HG03460 (cell line): ENCODE results near the gene GFM2.
A peak's percentile ranks its signal among the peaks of the same experiment; 100 is the strongest.
"Not testable (repeated sequence)": the region's sequence is repeated elsewhere in the genome, so short reads cannot be mapped to it uniquely, and the experiment has no call there.

Source experiments
- ATAC-seq: cut with Tn5 transposase; IDR thresholded peaks from one replicate; pipeline ENCODE4 v1.9.1; 2021; ENCODE audit not compliant: unreplicated experiment

GFM2 gene

DNA sequence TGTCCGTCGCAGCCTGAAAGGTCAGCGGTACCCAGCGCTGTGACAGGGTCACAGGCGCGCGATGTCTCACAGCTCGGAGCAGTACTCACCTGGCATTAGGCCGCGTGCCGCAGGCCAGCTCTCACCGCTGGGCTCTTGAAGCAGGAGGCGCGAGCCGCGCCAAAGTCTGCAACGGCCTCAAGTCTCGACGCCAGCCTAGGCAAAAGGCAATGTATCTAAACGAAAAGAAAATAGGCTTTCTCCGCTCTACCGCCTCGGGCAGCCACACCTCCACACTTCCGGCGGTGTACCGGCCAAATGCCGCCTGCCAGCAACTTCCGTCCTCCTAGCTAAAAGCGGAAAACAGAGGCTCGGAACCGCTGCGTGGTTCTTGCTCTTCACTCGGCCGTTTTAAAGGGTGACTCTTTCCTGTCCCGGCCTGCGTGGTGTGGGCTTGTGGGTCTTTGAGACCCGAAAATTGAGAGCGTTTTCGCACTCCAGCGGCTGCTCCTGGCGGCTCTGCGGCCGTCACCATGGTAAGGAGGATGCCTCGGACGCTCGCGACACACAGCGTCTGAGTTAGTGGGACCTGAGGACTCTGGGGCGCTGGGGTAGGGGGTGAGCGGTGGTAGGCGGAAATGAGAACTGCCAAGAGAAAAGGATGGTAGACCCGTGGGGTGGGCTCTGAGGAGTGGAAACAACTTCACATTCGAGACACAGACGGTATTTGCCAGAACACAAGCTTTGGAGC, at the start of gene GFM2, which contains the start of gene NSA2:
Gene GFM2, minus strand, starts transcription at position 269 of the 730 bp plus-strand sequence. CDS start 3,375 bp downstream, outside the sequence.
Gene NSA2, plus strand, starts transcription at position 401 of the 730 bp plus-strand sequence. Its CDS starts 112 bp downstream, at position 513.
- ATAC-seq = peak; percentile 89

- no peak for ATAC-seq
These were observed 44.0 kb upstream of the GFM2 start for GRCh38 chr5:74810915-74811314.

DNA sequence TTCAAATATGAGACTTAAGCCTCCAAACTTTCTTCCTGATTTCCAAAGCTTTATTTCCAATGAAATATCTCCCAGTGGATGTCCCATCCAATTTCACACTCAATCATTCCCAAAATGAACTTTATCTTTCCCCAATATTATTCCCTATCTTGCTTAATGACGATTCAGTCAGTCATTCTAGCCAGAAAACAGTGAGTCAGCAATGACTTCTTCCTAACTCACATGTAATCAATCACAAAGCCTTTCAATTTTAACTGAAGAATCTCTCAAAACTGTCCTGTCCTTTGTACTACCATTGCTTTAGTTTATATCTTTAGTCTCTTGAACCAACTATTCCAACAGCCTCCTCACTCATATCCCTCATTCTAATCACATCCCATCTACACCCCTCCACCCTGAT, 35.0 kb upstream of the GFM2 start:
- ATAC-seq = no peak

DNA sequence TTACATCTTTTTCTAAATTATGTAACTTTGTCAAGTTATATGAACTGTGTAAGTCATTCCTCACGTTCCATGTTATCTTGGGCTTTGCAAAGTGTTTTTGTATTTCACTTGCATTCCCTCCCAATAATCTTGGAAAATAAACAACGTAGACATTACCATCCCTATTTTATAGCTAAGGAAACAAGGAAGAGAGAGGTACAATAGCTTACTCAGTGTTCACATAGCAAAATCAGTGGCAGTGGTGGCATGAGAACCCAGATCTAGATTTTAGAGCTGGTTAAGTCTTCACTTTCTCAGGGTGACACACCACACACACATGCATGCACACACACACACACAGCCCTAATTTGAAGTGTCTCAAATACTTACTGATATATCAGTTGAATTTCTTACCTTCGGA, 34.3 kb upstream of the GFM2 start:
- no peak for ATAC-seq

DNA sequence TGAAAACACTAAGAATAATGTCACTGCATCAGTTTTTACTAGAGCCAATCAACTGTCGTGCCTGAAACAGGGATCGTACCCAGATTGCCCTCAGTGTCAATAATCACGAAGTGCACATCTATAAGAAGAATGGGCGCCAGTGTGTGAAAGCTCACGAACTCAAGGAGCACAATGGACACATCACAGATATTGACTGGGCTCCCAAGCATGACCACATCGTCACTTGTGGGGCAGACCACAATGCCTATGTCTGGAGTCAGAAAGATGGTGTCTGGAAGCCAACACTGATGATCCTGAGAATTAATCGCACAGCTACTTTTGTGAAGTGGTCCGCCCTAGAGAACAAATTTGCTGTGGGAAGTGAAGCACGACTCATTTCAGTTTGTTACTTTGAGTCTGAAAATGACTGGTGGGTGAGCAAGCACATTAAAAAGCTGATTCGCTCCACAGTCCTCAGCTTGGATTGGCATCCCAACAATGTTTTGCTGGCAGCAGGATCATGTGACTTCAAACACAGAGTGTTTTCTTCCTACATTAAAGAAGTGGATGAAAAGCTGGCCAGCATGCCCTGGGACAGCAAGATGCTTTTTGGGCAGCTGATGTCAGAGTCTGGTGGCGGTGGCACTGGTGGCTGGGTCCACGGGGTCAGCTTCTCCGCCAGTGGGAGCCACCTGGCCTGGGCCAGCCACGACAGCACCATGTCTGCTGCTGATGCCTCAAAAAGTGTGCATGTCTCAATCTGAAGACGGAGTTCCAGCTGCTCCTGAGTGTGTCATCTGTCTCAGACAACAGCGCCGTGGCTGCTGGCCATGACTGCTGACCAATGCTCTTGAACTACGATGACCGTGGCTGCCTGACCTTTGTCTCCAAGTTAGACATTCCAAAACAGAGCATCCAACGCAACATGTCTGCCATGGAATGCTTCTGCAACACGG, 32.3 kb upstream of the GFM2 start:
- no peak for ATAC-seq

- ATAC-seq = not testable (repeated sequence)
These were observed 24.8 kb upstream of the GFM2 start for GRCh38 chr5:74791669-74792068.

DNA sequence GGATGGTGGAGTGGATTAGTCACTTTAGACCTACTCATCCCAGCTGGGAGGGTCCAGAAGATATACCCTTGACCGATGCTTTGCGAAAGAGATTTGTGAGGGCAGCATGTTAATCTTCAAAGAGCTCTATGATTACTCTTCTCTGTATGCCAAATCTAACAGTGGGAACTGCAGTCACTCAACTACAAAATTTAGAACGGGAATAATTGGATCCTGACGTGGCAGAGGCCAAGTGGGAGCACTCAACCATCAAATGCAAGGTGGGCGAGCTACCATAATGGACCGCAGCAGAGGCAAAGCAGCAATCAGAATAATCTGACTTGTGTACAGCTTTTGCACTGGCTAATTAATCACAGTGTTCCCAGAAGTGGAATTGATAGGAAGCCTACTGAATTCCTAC, 20.5 kb upstream of the GFM2 start:
- ATAC-seq = no peak

GRCh38 chr5:74786851-74787250, 19.9 kb upstream of the GFM2 start:
- no peak for ATAC-seq

- no peak for ATAC-seq
These were observed 11.7 kb upstream of the GFM2 start for GRCh38 chr5:74778609-74779008.

DNA sequence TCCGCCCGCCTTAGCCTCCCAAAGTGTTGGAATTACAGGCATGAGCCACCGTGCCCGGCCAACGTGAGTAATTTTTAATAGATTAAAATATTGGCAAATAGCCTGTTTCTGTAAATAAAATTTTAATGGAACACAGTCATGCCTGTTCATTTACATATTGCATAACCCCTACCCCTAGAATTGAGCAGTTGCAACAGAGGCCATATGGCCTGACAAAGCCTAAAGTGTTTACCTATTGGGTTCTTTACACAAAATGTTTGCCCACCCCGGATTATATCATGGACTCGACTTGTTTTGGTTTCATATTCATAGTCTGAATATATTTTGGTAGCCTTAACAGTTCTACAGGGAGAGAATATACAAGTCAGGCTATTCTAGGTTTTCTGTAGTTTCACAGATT, 5.4 kb upstream of the GFM2 start:
- ATAC-seq = no peak

GRCh38 chr5:74767579-74767913, 629 bp upstream of the GFM2 start:
- peak; percentile 16 for ATAC-seq

GRCh38 chr5:74766418-74766848, 484 bp downstream of the GFM2 start:
- peak; percentile 41 for ATAC-seq

DNA sequence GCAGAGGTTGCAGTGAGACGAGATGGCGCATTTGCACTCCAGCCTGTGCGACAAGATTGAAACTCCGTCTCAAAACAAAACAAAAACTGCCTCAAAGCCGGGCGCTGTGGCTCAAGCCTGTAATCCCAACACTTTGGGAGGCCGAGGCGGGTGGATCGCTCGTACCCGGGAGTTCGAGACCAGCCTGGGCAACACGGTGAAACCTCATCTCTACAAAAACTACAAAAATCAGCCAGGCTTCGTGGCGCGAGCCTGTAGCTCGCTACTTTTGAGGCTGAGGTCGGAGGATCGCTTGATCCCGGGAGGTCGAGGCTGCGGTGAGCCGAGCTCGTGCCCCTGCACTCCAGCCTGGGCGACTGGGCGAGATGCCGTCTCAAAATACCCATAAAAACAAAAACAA, 988 bp downstream of the GFM2 start:
- ATAC-seq = no peak

DNA sequence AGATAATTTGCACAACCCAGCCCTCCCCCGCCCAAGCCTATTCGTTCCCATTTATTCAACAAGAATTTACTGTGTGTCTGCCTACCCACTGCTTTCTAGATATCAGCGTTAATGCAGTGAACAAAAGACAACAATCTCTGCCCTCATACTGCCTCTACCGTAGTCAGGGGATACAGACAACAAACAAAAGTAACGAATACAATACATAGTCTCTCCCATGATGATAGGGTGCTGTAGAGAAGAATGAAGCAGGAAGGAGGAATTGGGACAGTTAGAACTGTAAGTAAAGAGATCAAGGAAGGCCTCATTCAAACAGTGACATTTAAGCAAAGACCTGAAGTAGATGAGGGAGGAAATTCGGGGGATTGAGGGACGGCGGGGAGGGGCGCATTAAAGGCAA, 1.7 kb downstream of the GFM2 start:
- no peak for ATAC-seq

DNA sequence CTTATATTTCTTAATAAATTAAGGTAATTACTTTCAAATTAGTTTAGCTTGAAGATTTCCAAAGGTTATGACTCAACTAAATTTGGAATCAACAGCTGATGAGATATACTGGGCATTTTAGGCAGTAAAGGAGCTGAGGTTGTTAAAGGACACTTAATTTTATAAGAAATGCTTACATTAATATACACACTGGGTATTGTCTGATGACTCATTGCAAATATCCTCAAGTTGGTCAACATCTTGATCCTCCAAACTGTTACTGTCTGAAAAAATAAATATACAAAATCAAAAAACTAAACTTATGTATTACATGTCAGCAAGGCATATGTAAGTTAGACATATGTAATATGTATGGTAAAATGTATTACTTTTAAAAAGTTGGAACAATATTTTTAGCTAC, 3.4 kb downstream of the GFM2 start:
- no peak for ATAC-seq

- no peak for ATAC-seq
These were observed 4.3 kb downstream of the GFM2 start for GRCh38 chr5:74762599-74762998.

- no peak for ATAC-seq
These were observed 5.7 kb downstream of the GFM2 start for GRCh38 chr5:74761241-74761640.

DNA sequence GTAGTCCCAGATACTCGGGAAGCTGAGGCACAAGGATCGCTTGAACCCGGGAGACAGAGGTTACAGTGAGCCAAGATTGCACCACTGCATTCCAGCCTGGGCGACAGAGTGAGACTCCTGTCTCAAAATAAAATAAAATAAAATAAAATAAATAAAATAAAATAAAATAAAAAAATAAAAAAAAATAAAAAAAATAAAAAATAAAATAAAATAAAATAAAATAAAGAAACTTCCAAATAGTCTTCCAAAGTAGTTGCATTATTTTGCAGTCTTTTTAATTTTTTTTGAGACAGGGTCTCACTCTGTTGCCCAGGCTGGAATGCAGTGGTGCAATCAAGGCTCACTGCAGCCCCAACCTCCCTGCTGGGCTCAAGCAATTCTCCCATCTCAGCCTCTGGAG, 18.2 kb downstream of the GFM2 start:
- not testable (repeated sequence) for ATAC-seq

DNA sequence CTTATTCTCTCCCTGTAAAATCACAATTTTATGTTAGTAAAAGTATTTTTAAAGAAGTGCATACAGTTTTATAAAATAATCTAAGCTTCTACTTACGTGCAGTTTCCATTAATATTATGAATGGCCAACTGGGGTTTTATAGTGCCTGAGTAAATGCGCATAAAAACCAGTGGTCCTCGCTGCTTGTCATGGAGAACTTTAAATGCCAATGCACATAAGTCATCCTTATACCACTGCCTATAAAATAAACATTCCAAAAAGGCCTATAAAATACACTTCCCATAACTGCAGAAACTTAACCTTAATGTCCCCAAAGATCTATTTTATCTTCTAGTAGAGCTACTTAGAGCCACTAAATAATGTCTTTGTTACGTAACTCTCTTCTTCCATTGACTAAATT, 28.5 kb downstream of the GFM2 start:
- no peak for ATAC-seq

GRCh38 chr5:74736759-74737158, 30.2 kb downstream of the GFM2 start:
- no peak for ATAC-seq

DNA sequence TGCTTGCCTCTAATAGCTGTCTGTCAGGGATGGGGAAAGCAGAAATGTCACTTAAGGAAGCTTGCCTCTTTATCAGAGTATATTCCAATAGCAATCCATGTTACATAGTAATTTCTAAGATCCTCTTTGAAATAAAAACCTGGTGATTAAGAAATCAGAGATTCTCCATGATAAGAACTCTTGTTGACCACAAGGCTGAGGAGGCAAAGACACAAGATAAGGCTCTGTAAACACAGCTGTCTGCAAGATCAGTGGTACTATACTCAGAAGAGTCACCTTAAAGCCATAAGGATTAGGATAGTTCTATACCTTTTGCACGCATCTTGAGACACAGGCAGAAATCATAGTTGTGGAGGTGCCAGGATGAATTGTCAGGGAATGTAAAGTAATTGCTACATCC, 41.6 kb downstream of the GFM2 start:
- no peak for ATAC-seq

DNA sequence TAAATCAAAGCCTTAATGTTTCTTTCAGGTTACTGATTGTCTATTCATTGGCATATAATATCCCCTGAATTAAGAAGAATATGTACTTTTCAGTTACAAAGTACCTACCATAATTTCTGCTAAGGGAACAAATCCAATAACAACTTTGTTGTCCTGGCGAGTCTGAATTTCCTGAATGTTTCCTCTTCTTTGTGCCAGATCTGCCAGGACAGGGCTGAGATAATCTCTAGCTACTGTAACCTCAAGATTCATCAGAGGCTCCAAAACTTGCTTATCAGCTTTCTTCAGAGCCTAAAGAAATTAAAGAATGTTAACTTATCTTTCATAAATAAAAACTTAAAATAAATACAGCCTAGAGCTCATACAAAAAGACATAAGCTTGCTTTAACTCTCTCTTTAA, 44.6 kb downstream of the GFM2 start:
- no peak for ATAC-seq
